H9 (cell line): ENCODE results near the gene CGGBP1. TPM values are rescaled to one million over a fixed set of nuclear protein-coding genes. Genes with fewer than 3 reads are reported as not detected.

ENCODE experiments used
- DNase-seq: peaks from one replicate; pipeline ENCODE4 v3.0.0-alpha.2; 2017
- H2AFZ ChIP-seq: one replicate; pipeline ENCODE4 v1.6.1; 2013; ENCODE audit warnings: mild to moderate bottlenecking, low read length, control low read depth, moderate library complexity
- H2AK5ac ChIP-seq: 2 replicates; pipeline ENCODE4 v1.6.1; 2013; ENCODE audit warnings: low read length, control low read depth, mixed read lengths; ENCODE audit not compliant: insufficient read length
- H2BK120ac ChIP-seq: one replicate; pipeline ENCODE4 v1.6.1; 2013; ENCODE audit warnings: low read depth, mild to moderate bottlenecking, low read length, control low read depth, inconsistent platforms; ENCODE audit not compliant: poor library complexity, severe bottlenecking
- H2BK12ac ChIP-seq: 2 replicates; pipeline ENCODE4 v1.6.1; 2013; ENCODE audit warnings: low read length, control low read depth, mixed read lengths, low read depth; ENCODE audit not compliant: insufficient read length
- H2BK15ac ChIP-seq: 2 replicates; pipeline ENCODE4 v1.6.1; 2013; ENCODE audit warnings: low read depth, low read length, control low read depth
- H2BK20ac ChIP-seq: one replicate; pipeline ENCODE4 v1.6.1; 2013; ENCODE audit warnings: low read depth, mild to moderate bottlenecking, low read length, control low read depth, inconsistent platforms; ENCODE audit not compliant: poor library complexity, severe bottlenecking
- H2BK5ac ChIP-seq: 2 replicates; pipeline ENCODE4 v1.6.1; 2013; ENCODE audit warnings: low read length, control low read depth, mixed read lengths; ENCODE audit not compliant: insufficient read length
- H3K14ac ChIP-seq: 2 replicates; pipeline ENCODE4 v1.6.1; 2013; ENCODE audit warnings: low read length, control low read depth; ENCODE audit not compliant: insufficient read depth
- H3K18ac ChIP-seq: 2 replicates; pipeline ENCODE4 v1.6.1; 2013; ENCODE audit warnings: low read depth, mild to moderate bottlenecking, mixed read lengths, low read length, control low read depth; ENCODE audit not compliant: insufficient read length
- H3K23ac ChIP-seq: 2 replicates; pipeline ENCODE4 v1.6.1; 2013; ENCODE audit warnings: low read length, control low read depth, mixed read lengths, low read depth; ENCODE audit not compliant: insufficient read length
- H3K23me2 ChIP-seq: 2 replicates; pipeline ENCODE4 v1.6.1; 2013; ENCODE audit warnings: low read depth, mild to moderate bottlenecking, mixed read lengths, low read length, control low read depth; ENCODE audit not compliant: insufficient read length, poor library complexity, severe bottlenecking
- H3K27ac ChIP-seq: 2 replicates; pipeline ENCODE4 v1.5.1; 2013; ENCODE audit warnings: low read length, control low read depth, mixed read lengths, low read depth; ENCODE audit not compliant: insufficient read length
- H3K27me3 ChIP-seq: 2 replicates; pipeline ENCODE4 v1.6.1; 2013; ENCODE audit warnings: low read length, control low read depth, inconsistent platforms; ENCODE audit not compliant: insufficient read depth
- H3K4ac ChIP-seq: 2 replicates; pipeline ENCODE4 v1.6.1; 2013; ENCODE audit warnings: low read depth, mild to moderate bottlenecking, control low read depth, inconsistent platforms, low read length, moderate library complexity
- H3K4me1 ChIP-seq: 2 replicates; pipeline ENCODE4 v1.6.1; 2013; ENCODE audit warnings: low read length, control low read depth, inconsistent platforms; ENCODE audit not compliant: insufficient read depth
- H3K4me2 ChIP-seq: 2 replicates; pipeline ENCODE4 v1.6.1; 2013; ENCODE audit warnings: low read length, control low read depth, mixed read lengths; ENCODE audit not compliant: insufficient read length, insufficient read depth
- H3K56ac ChIP-seq: 2 replicates; pipeline ENCODE4 v1.6.1; 2013; ENCODE audit warnings: low read depth, mild to moderate bottlenecking, mixed read lengths, low read length, control low read depth; ENCODE audit not compliant: insufficient read length
- H3K79me1 ChIP-seq: 2 replicates; pipeline ENCODE4 v1.6.1; 2013; ENCODE audit warnings: low read depth, mild to moderate bottlenecking, moderate library complexity, low read length, control low read depth, inconsistent platforms; ENCODE audit not compliant: insufficient read depth, poor library complexity, severe bottlenecking
- H3K79me2 ChIP-seq: 2 replicates; pipeline ENCODE4 v1.6.1; 2013; ENCODE audit warnings: low read length, control low read depth, inconsistent platforms; ENCODE audit not compliant: insufficient read depth
- H3K9ac ChIP-seq: 2 replicates; pipeline ENCODE4 v1.6.1; 2013; ENCODE audit warnings: low read length, control low read depth, mixed read lengths; ENCODE audit not compliant: insufficient read length; ENCODE audit errors: extremely low read depth
- H3K9me3 ChIP-seq: one replicate; pipeline ENCODE4 v1.6.1; 2013; ENCODE audit warnings: low read depth, low read length, inconsistent platforms; ENCODE audit not compliant: control insufficient read depth
- H3T11ph ChIP-seq: one replicate; pipeline ENCODE4 v1.6.1; 2013; ENCODE audit warnings: mild to moderate bottlenecking, low read length, control low read depth, inconsistent platforms
- H4K20me1 ChIP-seq: one replicate; pipeline ENCODE4 v1.6.1; 2013; ENCODE audit not compliant: control insufficient read depth, insufficient read length, insufficient read depth
- H4K5ac ChIP-seq: 2 replicates; pipeline ENCODE4 v1.6.1; 2013; ENCODE audit warnings: low read depth, mild to moderate bottlenecking, mixed read lengths, low read length, control low read depth; ENCODE audit not compliant: insufficient read length
- H4K8ac ChIP-seq: replicated peaks from 2 replicates; pipeline ENCODE4 v1.6.1; 2013; ENCODE audit warnings: low read length, control low read depth, mixed read lengths, low read depth; ENCODE audit not compliant: insufficient read length
- H4K91ac ChIP-seq: 2 replicates; pipeline ENCODE4 v1.6.1; 2013; ENCODE audit warnings: low read depth, mild to moderate bottlenecking, moderate library complexity, mixed read lengths, low read length, control low read depth; ENCODE audit not compliant: insufficient read length
- H3K27ac Mint-ChIP-seq, 3 experiments: 2 replicates in 2 of 3; 3 replicates in 1 of 3; pipeline ENCODE4 v1.8.0; 2020 to 2021; ENCODE audit warnings: mixed read lengths in 3 of 3, mild to moderate bottlenecking in 1 of 3, moderate library complexity in 1 of 3
- H3K27me3 Mint-ChIP-seq: 2 replicates; pipeline ENCODE4 v1.8.0; 2021; ENCODE audit warnings: low read depth, mild to moderate bottlenecking, moderate library complexity, mixed read lengths
- H3K36me3 Mint-ChIP-seq, 3 experiments: 2 replicates in 2 of 3; 3 replicates in 1 of 3; pipeline ENCODE4 v1.8.0; 2020 to 2021; ENCODE audit warnings: low read depth in 3 of 3, mixed read lengths in 3 of 3; ENCODE audit not compliant: insufficient read depth in 1 of 3
- H3K4me1 Mint-ChIP-seq, 2 experiments: 2 replicates each; pipeline ENCODE4 v1.8.0; 2020; ENCODE audit warnings: mixed read lengths in 2 of 2
- H3K4me3 Mint-ChIP-seq, 2 experiments: 2 replicates in 1 of 2; 3 replicates in 1 of 2; pipeline ENCODE4 v1.8.0; 2020 to 2021; ENCODE audit warnings: mild to moderate bottlenecking in 2 of 2, mixed read lengths in 2 of 2, moderate library complexity in 1 of 2
- H3K9me3 Mint-ChIP-seq, 2 experiments: 2 replicates in 1 of 2; 3 replicates in 1 of 2; pipeline ENCODE4 v1.8.0; 2020; ENCODE audit warnings: mild to moderate bottlenecking in 2 of 2, mixed read lengths in 2 of 2, moderate library complexity in 1 of 2
- WGBS: extraction: QIAGEN DNeasy Blood & Tissue Kit; methylation state at CpG from one replicate; pipeline ENCODE4 v1.1.7; 2013; ENCODE audit warnings: missing lambda C conversion rate, low lambda C conversion rate, mixed read lengths; ENCODE audit not compliant: insufficient read length; ENCODE audit errors: extremely low coverage; 5-methylcytosine and 5-hydroxymethylcytosine counted together
- total RNA-seq: library from RNA; stranded (reverse); gene quantifications from 2 replicates; pipeline ENCODE4 v1.2.1, GENCODE V29; 2021
- TF ChIP-seq, protein P1 (sequence below): fragments of 200-600 bp; sonication (generic); conservative IDR thresholded peaks from 3 replicates; pipeline ENCODE4 v1.8.0; 2021; ENCODE audit warnings: antibody characterized with exemption, mild to moderate bottlenecking

Gene CGGBP1
- total RNA-seq, 1 experiment from 2014 or later = 75.0 TPM

DNA sequence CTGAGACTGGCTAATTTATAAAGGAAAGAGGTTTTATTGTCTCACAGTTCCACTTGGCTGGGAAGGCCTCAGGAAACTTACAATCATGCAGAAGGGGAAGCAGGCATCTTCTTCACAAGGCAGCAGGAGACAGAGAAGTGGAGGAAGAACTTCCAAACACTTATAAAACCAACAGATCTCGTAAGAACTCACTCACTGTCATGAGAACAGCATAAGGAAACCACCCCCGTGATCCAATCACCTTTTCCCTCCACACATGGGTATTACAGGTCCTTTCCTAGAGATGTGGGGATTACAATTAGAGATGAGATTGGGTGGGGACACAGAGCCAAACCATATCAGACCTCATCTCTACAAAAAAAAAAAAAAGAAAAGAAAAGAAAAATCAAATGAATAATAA, 25.7 kb downstream of the CGGBP1 start:
- Histone ChIP-seq H4K91ac (no peak overlapping the region), H3K27me3 (no peaks in the 10 kb centered on the region), H3K9ac (no peak overlapping the region), H3K56ac (no peak overlapping the region), H2AK5ac (no peak overlapping the region), H3K4me2 (no peak overlapping the region), H3K79me2 (no peaks in the 10 kb centered on the region), H3K18ac (no peak overlapping the region), H4K20me1 (no peaks in the 10 kb centered on the region), H3K23me2 (no peaks in the 10 kb centered on the region), H3K23ac (no peak overlapping the region), H3K14ac (no peak overlapping the region), H2BK120ac (no peak overlapping the region), H2AFZ (no peak overlapping the region), H3K4ac (no peak overlapping the region), H3K27ac (no peak overlapping the region), H2BK5ac (no peak overlapping the region), H4K5ac (no peak overlapping the region), H3T11ph (no peak overlapping the region), H4K8ac (no peak overlapping the region), H3K4me1 (no peaks in the 10 kb centered on the region), H2BK15ac (no peak overlapping the region), H2BK20ac (no peak overlapping the region), H3K79me1 (no peaks in the 10 kb centered on the region), H3K9me3 (no peaks in the 10 kb centered on the region), H2BK12ac (no peak overlapping the region)
- Mint-ChIP-seq H3K27ac (no peak overlapping the region), H3K27me3 (no peaks in the 10 kb centered on the region; the same call in 1 of the 2 replicates), H3K4me3 (no peak overlapping the region), H3K36me3 (no peaks in the 10 kb centered on the region), H3K4me1 (peaks cover 0 to 3% of the 10 kb centered on the region in 2 experiments; a peak in 1 of 4 replicates), H3K9me3 (peaks cover 3% of the 10 kb centered on the region in 2 experiments; a peak in 3 of 5 replicates)
- no peak for DNase-seq
- WGBS = no CpG with 5 or more reads among the region's 2 CpGs
- TF ChIP-seq, protein P1, sequence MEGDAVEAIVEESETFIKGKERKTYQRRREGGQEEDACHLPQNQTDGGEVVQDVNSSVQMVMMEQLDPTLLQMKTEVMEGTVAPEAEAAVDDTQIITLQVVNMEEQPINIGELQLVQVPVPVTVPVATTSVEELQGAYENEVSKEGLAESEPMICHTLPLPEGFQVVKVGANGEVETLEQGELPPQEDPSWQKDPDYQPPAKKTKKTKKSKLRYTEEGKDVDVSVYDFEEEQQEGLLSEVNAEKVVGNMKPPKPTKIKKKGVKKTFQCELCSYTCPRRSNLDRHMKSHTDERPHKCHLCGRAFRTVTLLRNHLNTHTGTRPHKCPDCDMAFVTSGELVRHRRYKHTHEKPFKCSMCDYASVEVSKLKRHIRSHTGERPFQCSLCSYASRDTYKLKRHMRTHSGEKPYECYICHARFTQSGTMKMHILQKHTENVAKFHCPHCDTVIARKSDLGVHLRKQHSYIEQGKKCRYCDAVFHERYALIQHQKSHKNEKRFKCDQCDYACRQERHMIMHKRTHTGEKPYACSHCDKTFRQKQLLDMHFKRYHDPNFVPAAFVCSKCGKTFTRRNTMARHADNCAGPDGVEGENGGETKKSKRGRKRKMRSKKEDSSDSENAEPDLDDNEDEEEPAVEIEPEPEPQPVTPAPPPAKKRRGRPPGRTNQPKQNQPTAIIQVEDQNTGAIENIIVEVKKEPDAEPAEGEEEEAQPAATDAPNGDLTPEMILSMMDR = no peak
